ENCODE data around the gene RGSL1.
A peak's percentile ranks its signal among the peaks of the same experiment; 100 is the strongest.

Gene RGSL1

DNA sequence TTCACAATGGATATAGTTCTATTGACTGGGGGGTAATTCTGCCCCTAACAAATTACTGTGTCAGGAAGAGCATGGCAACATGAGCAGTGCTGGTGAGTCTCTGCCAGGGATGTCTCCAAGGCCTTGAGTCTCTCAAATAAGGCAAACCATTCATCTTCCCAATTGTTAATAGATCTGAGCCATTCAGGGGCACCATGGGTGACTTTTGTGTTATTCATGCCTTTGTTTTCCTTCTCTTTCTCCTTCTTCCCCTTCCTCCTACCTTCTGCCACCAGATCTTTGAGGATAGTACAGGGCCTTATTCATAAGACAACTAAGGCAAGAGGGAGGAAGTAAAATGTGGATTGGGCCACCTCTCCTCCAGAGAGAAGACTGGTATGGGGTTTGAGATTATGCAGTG is at the start of gene RGSL1:
TSS of gene RGSL1 (plus strand) at position 60 of the 400 bp plus-strand sequence. CDS start at position 80, 20 bp downstream.
- DNase-seq (ENCODE audit: low read depth): no peak

DNA sequence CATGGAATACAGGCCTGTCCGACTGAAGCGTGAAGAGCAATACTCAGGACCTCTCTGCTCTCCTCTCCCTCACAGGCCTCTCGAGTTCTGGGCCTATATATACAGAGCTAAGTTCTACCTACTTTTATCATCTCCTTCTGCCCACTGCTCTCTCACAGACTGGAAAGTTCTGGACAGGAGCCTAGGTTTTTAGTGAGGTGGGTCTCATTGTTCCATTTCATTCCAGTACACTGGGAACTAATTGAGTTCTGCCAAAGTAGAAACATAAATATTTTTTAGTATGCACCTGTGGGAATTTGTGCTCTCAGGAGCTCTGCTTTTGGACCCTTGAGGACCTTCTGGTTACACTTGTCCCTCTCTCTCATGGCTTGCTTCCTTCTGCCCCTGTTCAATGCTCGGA is 49.4 kb upstream of the RGSL1 start, which contains the start of gene TEDDM1:
TSS of gene TEDDM1 (minus strand) at position 101 of the 400 bp plus-strand sequence. CDS start 182 bp downstream, outside the sequence.
- DNase-seq (ENCODE audit: low read depth): no peak

DNA sequence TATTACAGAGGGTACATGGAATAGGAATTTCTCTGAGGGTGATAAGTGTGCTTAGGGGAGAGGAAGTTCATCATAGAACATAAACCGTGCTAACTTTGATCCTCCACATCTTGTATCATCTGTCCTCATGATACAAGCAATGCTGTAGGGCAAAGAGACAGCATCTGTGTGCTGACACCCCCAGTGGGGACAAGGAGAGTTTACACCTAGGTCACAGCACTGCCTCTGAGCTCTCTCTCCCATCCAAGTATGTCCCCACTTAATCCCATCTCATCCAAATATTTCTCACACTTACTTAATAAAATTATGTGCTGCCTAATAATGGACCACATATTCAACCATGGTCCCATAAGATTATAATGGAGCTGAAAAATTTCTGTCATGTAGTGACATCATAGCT is 45.2 kb upstream of the RGSL1 start:
- DNase-seq (ENCODE audit: low read depth): no peak

DNA sequence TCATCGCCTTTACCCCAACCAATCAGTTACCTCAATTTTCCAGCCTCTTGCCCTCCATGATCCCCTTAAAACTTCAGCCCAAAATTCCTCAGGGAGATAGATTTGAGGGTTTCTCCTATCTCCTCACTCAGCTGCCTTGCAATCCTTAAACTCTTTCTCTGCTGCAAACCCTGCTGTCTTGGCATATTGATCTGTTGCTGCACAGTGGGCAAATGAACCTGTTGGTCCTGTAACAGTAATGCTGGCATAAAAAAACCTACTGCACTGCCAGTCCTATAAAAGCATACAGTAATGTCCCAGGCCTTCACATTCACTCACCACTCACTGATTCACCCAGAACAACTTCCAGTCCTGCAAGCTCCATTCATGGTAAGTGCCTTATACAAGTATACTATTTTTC is 44.4 kb upstream of the RGSL1 start:
- DNase-seq (ENCODE audit: low read depth): no peak

DNA sequence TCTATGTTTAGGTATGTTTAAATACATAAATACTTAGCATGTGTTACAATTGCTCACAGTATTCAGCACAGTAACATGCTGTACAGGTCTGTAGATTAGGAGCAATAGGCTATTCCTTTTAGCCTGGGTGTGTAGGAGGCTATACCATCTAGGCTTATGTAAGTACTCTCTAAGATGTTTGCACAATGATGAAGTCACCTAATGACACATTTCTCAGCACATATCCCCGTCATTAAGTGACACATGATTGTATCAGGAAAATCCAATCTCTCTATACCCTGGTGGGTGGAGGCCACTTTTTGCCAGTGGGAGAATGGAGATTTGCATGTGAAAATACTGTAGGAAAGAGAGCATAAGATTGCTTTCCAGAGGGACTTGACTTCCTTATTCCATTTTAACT is 43.9 kb upstream of the RGSL1 start:
- no peak for DNase-seq (ENCODE audit: low read depth)

DNA sequence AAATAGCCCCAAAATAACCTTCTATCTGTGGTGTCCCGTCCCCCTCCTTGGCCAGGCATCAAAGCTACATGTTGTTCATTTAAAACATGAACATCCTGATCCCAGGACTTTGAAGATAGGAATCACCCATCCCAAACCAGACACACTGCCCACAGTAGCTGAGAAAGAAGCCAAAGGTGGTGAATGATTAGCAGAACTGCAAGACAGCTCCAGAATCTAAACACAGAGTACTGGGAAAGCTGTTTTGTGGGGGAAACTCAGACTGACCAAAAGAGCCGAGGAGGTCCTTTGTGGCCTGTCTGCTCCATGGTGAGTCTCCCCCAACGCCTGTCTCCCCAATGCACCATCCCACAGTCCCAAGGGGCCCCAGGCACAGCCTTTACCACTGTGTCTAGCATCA is 42.2 kb upstream of the RGSL1 start:
- no peak for DNase-seq (ENCODE audit: low read depth)

DNA sequence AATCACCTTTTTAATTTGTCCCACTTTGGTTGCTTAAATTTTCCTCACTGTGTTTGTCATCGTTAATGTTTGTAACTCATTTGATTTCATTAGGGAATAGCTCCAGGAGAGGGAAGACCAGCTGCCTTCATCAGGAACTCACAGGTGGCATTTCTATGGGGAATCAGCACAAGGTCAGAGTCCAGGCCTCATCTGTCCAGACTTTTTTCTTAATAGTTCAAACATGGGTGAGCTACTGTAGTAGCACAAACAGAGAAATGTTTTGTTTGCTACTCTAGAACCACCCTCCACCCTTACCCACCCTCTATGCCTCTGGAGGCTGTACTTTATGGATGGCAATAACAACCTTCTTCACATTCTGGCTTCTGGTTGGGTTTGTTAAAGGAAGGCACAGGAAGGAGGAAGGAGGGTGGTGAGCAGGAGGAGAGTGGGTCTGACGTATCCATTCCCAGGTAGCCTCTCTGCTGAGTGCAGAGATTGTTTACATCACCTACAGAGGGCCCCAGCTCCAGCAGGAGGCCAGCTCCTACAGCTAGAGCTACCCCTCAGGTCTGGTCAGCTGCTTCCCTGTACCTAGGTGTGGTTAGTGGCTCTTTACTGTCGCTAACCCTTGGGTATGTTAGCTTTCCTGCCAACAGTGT is 41.4 kb upstream of the RGSL1 start:
- DNase-seq (ENCODE audit: low read depth): no peak

DNA sequence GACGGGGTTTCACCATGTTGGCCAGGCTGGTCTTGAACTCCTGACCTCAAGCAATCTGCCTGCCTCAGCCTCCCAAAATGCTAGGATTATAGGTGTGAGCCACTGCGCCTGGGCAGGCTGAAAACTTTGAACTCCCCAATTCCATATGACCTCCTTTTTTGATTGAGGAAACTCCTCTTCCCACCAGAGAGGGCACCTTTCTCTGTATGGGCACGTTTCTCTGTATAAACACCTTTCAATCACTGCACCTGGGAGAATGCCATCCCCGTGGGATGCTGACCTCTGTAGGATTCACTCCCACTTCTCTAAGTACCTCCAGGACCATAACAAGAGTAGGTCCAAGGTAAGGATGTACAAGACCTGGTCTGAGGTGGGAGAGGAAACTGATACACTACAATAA is 39.8 kb upstream of the RGSL1 start:
- no peak for DNase-seq (ENCODE audit: low read depth)

DNA sequence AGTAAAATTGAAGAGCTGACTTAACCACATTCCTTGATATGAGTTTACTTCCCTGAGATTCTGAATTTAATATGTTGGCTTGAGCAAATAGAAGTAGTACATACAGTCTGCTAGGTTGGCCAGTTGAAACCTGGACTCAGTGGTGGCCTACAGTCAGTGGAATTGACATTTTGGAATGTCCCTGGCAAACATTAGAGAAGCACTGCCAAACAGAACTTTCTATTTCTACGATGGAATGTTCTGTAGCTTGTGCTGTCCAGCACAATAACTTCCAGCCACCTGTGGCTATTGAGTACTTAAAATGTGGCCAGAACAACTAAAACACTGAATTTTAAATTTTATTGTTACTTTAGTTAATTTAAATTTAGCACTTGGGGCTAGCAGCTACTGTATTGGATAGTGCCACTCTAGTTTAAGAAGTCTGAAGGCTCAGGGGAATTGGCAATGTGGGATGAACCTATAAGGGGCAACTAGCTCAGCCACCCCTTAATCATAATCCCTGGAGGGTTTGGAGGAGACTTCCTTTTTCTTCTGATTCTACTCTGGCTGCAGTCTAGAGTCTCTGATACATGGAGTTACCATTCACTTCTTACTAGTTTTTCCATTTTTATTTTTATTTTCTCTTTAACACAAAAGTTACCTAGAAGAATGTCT is 39.2 kb upstream of the RGSL1 start:
- no peak for DNase-seq (ENCODE audit: low read depth)

DNA sequence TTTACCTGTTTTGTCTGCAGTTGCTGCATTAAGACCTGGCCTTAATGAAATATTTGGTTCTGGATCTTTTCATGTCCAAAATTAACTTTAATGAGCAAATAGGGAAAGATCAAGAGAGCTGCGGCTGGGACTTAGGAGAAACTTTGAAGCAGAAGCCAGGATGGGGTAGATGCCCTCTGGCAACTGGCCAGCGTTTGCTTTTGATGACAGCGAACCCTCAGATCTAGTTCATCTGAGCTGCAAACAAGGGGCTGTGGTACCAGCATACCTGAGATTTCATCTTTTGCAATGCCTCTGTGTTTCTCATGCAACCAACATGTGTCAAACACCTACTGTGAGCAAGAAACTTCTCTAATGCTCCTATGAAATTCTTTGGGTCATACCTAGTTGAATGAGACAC is 36.5 kb upstream of the RGSL1 start:
- DNase-seq (ENCODE audit: low read depth): no peak

DNA sequence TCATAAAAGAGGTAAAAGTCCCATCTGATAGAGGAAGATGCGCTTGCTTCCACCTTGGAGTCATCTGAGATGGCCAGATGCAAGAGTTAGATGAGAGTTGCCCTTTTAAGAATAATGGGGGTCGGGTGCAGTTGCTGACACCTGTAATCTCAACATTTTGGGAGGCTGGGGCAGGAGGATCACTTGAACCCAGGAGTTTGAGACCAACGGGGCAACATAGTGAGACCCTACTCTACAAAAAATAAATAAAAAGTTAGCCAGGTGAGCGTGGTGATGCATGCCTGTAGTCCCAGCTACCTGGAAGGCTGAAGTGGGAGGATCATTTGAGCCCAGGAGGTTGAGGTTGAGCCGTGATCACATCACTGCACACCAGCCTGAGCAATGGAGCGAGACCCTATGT is 36.0 kb upstream of the RGSL1 start:
- DNase-seq (ENCODE audit: low read depth): no peak

DNA sequence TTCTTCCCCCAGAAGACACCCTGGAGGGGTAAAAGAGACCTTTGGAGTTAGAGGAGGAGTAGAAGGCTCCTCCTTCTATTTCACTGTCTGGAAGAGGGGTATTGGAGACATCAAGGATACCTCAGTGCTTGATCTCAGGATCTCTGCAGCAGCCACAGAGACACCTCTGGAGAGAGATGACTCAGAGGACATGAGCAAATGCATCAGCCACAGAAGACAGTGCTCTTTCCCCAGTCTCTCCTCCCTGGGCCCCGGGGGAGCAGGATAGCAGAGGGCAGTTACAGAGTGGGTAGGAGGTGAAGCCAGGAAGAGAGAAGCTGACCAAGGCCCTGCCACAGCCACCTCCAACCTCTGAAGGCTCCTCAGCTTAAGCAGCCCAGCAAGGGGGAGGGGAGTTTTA is 34.2 kb upstream of the RGSL1 start:
- DNase-seq (ENCODE audit: low read depth): no peak

DNA sequence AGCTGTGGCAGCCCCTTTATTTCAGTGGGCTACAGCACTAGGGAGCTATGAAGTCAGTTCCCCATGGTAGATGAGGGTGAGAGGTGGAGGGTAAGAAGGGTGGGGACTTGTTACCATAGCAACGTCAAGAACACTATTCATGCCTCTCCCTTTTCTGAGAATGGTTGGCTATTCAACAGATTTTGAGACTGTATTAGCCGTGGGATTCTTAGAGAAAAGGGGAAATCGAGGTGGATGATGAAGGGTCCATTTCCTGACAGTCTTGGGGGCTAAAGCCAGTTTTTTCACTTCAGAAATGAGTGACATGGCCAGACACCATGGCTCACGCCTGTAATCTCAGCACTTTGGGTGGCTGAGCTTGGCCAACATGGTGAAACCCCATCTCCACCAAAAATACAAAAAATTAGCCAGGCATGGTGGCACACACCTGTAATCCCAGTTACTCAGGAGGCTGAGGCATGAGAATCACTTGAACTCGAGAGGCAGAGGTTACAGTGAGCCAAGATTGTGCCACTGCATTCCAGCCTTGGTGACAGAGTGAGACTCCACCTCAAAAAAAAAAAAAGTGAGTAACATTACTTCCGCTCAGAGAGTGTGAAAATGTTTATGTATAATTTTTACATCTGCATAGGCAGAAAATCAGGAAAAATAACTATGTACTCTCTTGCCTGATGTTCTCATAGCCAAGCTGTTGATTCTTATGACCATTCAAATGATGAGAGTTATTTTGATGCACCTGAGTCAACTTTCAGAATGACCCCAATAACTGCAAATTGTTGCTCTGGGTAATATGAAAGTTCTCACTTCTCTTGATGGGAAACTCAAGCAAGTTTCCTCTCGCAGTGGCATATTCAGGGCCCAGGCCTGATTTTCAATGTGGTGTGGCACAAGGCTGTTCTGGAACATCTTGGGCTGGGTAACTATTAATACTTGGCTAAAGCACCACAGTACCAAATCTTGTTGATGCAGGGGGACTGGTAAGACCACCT is 23.2 kb upstream of the RGSL1 start:
- DNase-seq (ENCODE audit: low read depth): no peak

DNA sequence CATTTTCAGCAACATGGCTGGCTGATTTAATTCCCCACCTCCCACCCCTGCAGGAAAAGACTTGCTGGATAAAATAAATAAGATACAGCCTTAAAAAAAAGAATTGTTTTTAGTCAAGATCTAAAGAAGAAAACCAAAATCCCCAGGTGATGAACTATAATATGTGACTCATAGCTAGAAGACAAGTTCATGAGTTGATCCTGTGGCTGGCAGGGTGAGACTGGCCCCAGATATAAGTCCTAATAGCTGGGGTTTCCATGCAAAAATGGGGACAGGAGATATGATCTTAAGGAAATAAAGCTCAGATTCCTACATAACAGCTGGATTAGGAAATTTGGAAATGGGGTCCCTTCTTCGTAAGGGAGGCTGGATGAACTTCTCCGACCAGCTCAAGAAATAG is 21.9 kb upstream of the RGSL1 start:
- DNase-seq (ENCODE audit: low read depth): no peak

DNA sequence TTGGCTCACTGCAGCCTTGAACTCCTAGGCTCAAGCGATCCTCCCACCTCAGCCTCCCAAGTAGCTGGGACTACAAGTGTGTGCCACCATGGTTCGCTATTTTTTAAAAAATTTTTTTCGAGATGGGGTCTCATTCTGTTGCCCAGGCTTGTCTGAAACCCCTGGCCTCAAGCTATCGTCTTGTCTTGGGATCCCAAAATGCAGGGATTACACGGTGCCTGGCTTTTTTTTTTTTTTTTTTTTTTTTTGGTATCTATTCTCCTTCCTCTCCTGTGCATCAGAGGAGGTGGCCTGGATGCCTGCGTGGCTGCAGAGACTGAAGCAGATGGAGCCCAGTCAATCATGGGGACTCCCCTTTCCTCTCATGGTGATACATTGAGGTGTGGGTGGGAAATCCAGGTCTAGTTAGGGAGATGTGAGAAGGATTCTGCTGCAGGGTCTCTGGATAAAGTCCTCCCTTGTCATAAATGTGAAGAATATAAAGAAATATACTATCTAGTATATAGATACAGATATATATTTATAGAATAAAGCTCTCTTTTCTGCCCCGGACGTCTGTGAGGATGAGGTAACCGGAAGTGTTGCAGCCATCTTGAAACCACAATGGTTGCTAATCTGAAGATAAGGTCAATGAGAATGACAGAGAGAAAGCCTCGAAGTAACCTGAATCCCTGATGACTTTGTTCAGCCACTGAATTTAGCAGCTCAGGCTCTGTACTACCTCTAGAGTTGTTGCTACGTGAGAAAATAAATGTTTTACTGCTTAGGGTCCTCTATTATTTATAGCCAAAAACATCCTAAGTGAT is 19.5 kb upstream of the RGSL1 start:
- DNase-seq (ENCODE audit: low read depth): peak; percentile 39

DNA sequence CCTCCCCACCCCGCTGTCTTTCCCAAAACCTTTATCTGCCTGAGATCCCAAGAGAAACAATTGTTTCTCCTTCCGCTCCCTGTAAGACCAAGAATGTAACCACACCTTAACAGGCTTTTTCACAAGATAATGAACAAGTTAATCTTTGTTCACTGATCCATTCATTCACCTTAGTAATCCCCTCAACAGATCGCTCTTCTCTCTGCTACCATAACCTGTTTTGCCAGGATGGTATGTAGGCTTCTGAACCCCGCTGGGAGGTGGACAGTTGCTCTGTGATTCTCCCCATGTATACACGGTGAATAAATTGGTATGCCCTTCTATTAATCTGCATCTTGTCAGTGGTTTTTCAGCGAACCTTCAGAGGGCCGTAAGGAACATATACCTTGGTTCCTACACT is 18.7 kb upstream of the RGSL1 start:
- no peak for DNase-seq (ENCODE audit: low read depth)

DNA sequence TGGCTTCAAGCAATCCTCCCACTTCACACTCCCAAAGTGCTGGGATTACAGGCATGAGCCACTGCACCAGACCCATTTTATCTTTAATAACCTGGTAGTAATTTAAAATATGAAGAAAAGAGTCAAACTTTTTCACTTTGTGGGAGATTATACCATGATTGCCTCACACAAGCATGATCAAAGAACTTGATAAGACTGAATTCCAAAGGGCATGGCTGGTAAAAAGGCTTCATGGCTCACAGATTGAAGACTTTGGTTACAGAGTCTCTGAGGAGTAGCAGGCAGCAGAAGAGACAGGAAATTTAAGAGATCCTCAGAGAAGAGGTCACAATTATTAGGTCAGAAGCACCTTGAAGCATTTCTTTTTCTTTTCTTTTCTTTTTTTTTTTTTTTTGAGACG is 16.4 kb upstream of the RGSL1 start:
- DNase-seq (ENCODE audit: low read depth): no peak

DNA sequence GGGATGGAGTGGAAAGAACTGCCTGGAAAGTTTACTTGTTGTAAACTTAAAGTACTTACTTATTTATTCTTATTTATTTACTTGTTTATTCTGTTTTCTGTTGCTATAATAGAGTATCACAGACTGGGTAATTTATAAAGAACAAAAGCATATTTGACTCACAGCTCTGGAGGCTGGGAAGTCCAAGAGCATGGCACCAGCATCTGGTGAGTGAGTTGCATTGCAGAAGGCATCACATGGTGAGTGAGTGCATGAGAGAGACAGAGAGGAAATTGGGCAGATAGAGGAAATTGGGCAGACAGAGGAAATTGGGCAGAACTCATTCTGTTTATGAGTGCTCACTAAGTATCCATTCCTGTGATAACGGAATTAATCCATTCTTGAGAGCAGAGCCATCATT is 11.6 kb upstream of the RGSL1 start:
- no peak for DNase-seq (ENCODE audit: low read depth)

DNA sequence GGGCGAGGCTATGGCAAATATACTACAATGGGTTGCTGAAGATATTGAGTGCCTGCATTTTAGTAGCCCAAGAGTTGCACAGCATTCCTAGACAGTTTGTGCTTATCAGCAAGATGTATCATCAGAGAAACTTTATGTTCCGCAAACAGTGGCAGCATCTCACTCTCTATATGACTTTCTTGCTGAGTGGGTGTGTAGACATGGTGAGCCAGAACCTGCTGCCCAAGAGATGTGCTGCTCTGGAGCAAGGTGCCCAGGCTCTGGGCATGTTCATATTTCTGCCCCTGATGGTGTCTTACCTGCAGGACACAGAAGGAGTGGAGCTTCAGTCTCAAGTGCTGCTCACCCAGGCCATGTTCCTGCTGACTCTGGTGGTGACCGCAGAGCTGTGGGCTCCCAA is 8.2 kb upstream of the RGSL1 start:
- DNase-seq (ENCODE audit: low read depth): no peak

DNA sequence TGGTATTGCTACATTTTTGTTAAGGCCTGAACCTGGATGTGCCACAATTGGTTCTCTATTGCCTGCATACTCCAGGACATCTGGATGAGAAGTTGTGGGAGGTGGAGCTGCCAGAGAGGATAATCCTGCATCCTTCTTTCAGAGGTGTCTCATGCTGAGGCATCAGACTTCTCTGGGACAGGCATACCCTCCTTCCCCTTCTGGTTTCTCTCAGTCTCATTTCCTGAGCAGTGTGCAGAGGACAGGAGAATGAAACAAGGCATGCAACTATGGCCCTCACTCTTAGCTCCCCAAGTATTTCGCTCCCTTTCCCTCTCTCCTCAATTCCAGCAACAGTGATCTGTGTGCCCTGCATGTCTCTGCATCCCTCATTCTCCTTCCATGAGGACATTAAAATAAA is 7.6 kb upstream of the RGSL1 start:
- DNase-seq (ENCODE audit: low read depth): no peak

DNA sequence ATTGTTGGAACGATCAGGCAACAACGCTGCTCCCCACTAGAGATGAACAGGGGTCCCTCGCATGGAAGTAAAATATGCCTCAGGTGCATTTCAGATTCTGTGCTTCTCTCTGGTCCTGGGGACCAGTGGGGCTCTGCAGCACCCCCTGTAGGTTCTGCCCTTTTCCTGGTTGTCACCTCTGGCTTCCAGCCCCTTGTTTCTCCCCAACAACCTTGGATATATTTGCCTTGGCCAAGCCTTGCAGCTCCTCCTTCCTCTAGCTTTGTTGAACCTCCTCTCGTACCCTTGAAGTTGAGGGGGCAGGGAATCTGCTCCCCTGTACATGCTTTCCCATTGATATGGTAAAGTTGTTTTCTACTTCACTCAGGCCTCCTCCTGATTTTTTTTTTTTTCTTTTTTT is 5.4 kb upstream of the RGSL1 start:
- DNase-seq (ENCODE audit: low read depth): no peak
